HG03045 (cell line): ENCODE results near the gene S100A6.
A peak's percentile ranks its signal among the peaks of the same experiment; 100 is the strongest.

Experiments
- ATAC-seq: cut with Tn5 transposase; IDR thresholded peaks from one replicate; pipeline ENCODE4 v1.9.1; 2021; ENCODE audit warnings: mild to moderate bottlenecking, moderate library complexity; ENCODE audit not compliant: unreplicated experiment

Gene S100A6

GRCh38 chr1:153546796-153547559, 11.2 kb upstream of the S100A6 start:
- no peak for ATAC-seq

- ATAC-seq, result no peak
These were observed 10.6 kb upstream of the S100A6 start for GRCh38 chr1:153546371-153546770.

GRCh38 chr1:153545067-153546055, 9.6 kb upstream of the S100A6 start, which contains the start of gene S100A4:
Gene S100A4 (minus strand): TSS chr1:153545806. CDS start chr1:153544794, 1,012 bp downstream.
- peak; percentile 69 for ATAC-seq

GRCh38 chr1:153544453-153545066, 8.8 kb upstream of the S100A6 start:
- no peak for ATAC-seq

GRCh38 chr1:153543736-153544135, 7.9 kb upstream of the S100A6 start:
- ATAC-seq, result no peak

GRCh38 chr1:153542956-153543711, 7.3 kb upstream of the S100A6 start:
- no peak for ATAC-seq

- ATAC-seq, result no peak
These were observed 6.1 kb upstream of the S100A6 start for GRCh38 chr1:153541641-153542590.

- ATAC-seq, result no peak
These were observed 4.9 kb upstream of the S100A6 start, which contains the start of gene S100A5 for GRCh38 chr1:153540394-153541361. Gene S100A5 (minus strand): TSS chr1:153540934. CDS start chr1:153540191, 743 bp downstream.

GRCh38 chr1:153539395-153540093, 3.8 kb upstream of the S100A6 start:
- ATAC-seq, result no peak

GRCh38 chr1:153538315-153538821, 2.6 kb upstream of the S100A6 start:
- no peak for ATAC-seq

GRCh38 chr1:153537376-153537730, 1.6 kb upstream of the S100A6 start:
- no peak for ATAC-seq

- no peak for ATAC-seq
These were observed 1.0 kb upstream of the S100A6 start for GRCh38 chr1:153536671-153537375.

GRCh38 chr1:153536012-153536670, 350 bp upstream of the S100A6 start:
- ATAC-seq, result peak; percentile 44

- no peak for ATAC-seq
These were observed 908 bp downstream of the S100A6 start for GRCh38 chr1:153534925-153535241.

GRCh38 chr1:153534226-153534924, 1.4 kb downstream of the S100A6 start:
- no peak for ATAC-seq

GRCh38 chr1:153533689-153534201, 2.0 kb downstream of the S100A6 start:
- ATAC-seq, result no peak
